Aorta (tissue), 5 donors: ENCODE measurements around the gene ZNF624. TPM values are rescaled to one million over a fixed set of nuclear protein-coding genes. Genes with fewer than 3 reads are reported as not detected.
A peak's percentile ranks its signal among the peaks of the same experiment; 100 is the strongest.

Source experiments
- ATAC-seq: fragments of 200-7000 bp; cut with Tn5 transposase; one replicate; pipeline ENCODE4 v1.9.1; 2022; ENCODE audit warnings: moderate library complexity; ENCODE audit not compliant: low FRiP score
- DNase-seq, 2 donors: peaks; one replicate each; pipeline ENCODE4 v3.0.0-alpha.2; 2020
- H3K27ac ChIP-seq, 2 donors: one replicate each; pipeline ENCODE4 v1.5.1; 2013; ENCODE audit warnings: low read length in 2 of 2, mild to moderate bottlenecking in 2 of 2, moderate library complexity in 2 of 2, control low read depth in 1 of 2, inconsistent platforms in 1 of 2, low read depth in 1 of 2
- H3K27me3 ChIP-seq, 2 donors: one replicate each; pipeline ENCODE4 v1.6.1; 2013; ENCODE audit warnings: control low read depth in 1 of 2, low read length in 1 of 2, mild to moderate bottlenecking in 1 of 2, moderate library complexity in 1 of 2; ENCODE audit not compliant: insufficient read depth in 2 of 2, control insufficient read depth in 1 of 2
- H3K36me3 ChIP-seq, 2 donors: one replicate each; pipeline ENCODE4 v1.6.1; 2013; ENCODE audit warnings: control low read depth in 1 of 2, low read length in 1 of 2, mild to moderate bottlenecking in 1 of 2; ENCODE audit not compliant: insufficient read depth in 2 of 2, control insufficient read depth in 1 of 2
- H3K4me1 ChIP-seq, 2 donors: one replicate each; pipeline ENCODE4 v1.6.1; 2013; ENCODE audit warnings: low read length in 2 of 2, control low read depth in 1 of 2, mild to moderate bottlenecking in 1 of 2, moderate library complexity in 1 of 2; ENCODE audit not compliant: insufficient read depth in 2 of 2, control insufficient read depth in 1 of 2
- H3K4me3 ChIP-seq, 2 donors: one replicate each; pipeline ENCODE4 v1.5.1; 2013; ENCODE audit warnings: low read length in 2 of 2, control low read depth in 1 of 2, mild to moderate bottlenecking in 1 of 2
- H3K9me3 ChIP-seq: one replicate; pipeline ENCODE4 v1.6.1; 2013; ENCODE audit warnings: mild to moderate bottlenecking, low read length; ENCODE audit not compliant: control insufficient read depth
- WGBS, 2 donors: extraction: QIAGEN DNeasy Blood & Tissue Kit; methylation state at CpG; one replicate each; pipeline ENCODE4 v1.1.7; 2013; 5-methylcytosine and 5-hydroxymethylcytosine counted together
- intact Hi-C, 2 donors: fragments of 100-400 bp; cut with DNase I; formaldehyde crosslinking; loops; one replicate each; pipeline versions ENCODE4 v1.14.2 to v1.15.0; 2022
- polyA plus RNA-seq, 2 donors: library from polyadenylated mRNA; stranded (reverse); fragments of 200-250 nt; gene quantifications; one replicate each; pipeline ENCODE4 v1.2.3, GENCODE V29; 2013
- total RNA-seq, 2 donors: library from RNA; stranded (reverse); fragmentation: NEBNext Ultra II Directional; extraction: Animal tissue kit (Norgen Biotek cat#: 25700); gene quantifications; one replicate each; pipeline ENCODE4 v1.2.1, GENCODE V29; 2021
- donor health status: healthy with polysubstance abuse.
- donor health status: Bipolar disorder and iron deficiency.
- donor health status: DM: no; HTN: no; CAD: no.
- donor health status: DM: no; HTN: no; CAD: no.
- donor health status: DM: yes; HTN: yes; CAD: no.

Gene ZNF624
- total and polyA plus RNA-seq, 4 donors: 1.0 to 7.6 (median 2.8) TPM

DNA sequence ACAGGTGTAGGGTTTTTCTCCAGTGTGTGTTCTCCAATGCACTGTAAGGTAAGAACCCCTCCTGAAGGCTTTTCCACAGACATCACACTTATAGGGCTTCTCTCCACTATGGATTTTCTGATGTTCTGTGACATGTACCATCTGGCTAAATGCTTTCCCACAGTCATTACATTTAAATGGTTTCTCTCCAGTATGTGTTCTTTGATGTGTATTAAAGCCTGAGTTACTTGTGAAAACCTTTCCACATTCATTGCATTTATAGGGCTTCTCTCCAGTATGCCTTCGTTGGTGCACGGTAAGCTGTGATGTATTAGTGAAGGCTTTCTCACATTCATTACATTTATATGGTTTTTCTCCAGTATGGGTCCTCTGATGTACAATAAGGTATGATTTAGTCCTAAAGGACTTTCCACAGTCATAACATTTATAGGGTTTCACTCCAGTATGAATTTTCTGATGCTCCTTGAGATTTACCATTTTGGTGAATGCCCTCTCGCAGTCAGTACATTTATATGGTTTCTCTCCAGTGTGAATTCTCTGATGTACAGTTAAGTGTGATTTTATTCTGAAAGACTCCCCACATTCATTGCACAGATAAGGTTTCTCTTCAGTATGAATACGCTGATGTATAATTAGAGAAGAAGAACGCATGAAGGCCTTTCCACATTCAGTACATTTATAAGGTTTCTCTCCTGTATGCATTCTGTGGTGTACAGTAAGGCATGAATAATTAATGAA lies 30.9 kb downstream of the ZNF624 start:
- Histone ChIP-seq H3K27me3 (no peaks in the 10 kb centered on the region), H3K9me3 (peaks cover 14% of the 10 kb centered on the region), H3K27ac (no peak overlapping the region), H3K4me1 (no peaks in the 10 kb centered on the region), H3K4me3 (peak overlapping the region; percentile 10 to 43), H3K36me3 (peaks cover 0 to 2% of the 10 kb centered on the region in 2 donors)
- WGBS, 2 donors: 98 to 99% methylated on average over 5 of the region's 5 CpGs
- intact Hi-C loops: no loop called here
- no peak for DNase-seq
- ATAC-seq: no peak

GRCh38 chr17:16617481-16618060 lies 36.1 kb downstream of the ZNF624 start:
- intact Hi-C loops: no loop called here
- H3K4me1 ChIP-seq: no peaks in the 10 kb centered on the region
- no peak for DNase-seq
- H3K36me3 ChIP-seq: no peaks in the 10 kb centered on the region
- 94% methylated on average over 53 of the region's 53 CpGs for WGBS, 2 donors
- ATAC-seq: no peak
- peaks cover 11% of the 10 kb centered on the region for H3K9me3 ChIP-seq
- no peak overlapping the region for H3K27ac ChIP-seq
- no peaks in the 10 kb centered on the region for H3K27me3 ChIP-seq
- no peak overlapping the region for H3K4me3 ChIP-seq

- Histone ChIP-seq H3K36me3 (no peaks in the 10 kb centered on the region), H3K27ac (no peak overlapping the region), H3K4me3 (no peak overlapping the region), H3K27me3 (no peaks in the 10 kb centered on the region), H3K9me3 (no peaks in the 10 kb centered on the region), H3K4me1 (no peaks in the 10 kb centered on the region)
- intact Hi-C loops: no loop called here
- DNase-seq (no peak), ATAC-seq (no peak)
- 72 to 76% methylated on average over 5 of the region's 5 CpGs for WGBS, 2 donors
These were observed 54.1 kb downstream of the ZNF624 start for GRCh38 chr17:16599537-16599936.

DNA sequence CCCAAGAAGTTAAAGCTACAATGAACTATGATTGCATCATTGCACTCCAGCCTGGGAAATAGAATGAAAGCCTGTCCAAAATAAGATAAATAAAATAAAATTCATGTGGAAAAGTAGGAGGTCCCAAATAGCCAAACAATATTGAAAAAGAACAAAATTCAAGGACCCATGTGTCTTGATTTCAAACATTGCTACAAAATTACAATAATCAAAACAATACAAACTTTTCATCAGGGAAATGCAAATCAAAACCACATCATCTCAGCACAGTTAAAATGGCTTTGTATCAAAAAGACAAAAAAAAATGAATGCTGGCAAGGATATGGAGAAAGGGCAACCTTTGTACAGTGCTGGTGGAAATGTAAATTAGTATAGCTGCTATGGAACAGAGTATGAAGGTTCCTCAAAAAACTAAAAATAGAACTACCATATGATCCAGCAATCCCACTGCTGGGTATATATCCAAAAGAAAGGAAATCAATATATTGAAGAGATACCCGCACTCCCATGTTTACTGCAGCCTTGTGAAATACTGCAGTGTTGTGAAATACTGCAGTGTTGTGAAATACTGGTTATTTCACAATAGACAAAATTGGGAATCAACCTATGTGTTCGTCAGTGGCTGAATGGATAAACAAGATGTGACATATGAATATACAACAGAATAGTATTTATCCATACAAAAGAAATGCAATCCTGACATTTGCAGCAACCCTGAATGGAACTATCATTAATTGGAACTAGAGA lies 60.1 kb downstream of the ZNF624 start:
- Histone ChIP-seq H3K4me1 (no peaks in the 10 kb centered on the region), H3K9me3 (no peaks in the 10 kb centered on the region), H3K4me3 (no peak overlapping the region), H3K27ac (no peak overlapping the region), H3K36me3 (no peaks in the 10 kb centered on the region), H3K27me3 (no peaks in the 10 kb centered on the region)
- WGBS, 2 donors: 74 to 87% methylated on average over 2 of the region's 2 CpGs
- DNase-seq (no peak), ATAC-seq (no peak)
- intact Hi-C loops: no loop called here

DNA sequence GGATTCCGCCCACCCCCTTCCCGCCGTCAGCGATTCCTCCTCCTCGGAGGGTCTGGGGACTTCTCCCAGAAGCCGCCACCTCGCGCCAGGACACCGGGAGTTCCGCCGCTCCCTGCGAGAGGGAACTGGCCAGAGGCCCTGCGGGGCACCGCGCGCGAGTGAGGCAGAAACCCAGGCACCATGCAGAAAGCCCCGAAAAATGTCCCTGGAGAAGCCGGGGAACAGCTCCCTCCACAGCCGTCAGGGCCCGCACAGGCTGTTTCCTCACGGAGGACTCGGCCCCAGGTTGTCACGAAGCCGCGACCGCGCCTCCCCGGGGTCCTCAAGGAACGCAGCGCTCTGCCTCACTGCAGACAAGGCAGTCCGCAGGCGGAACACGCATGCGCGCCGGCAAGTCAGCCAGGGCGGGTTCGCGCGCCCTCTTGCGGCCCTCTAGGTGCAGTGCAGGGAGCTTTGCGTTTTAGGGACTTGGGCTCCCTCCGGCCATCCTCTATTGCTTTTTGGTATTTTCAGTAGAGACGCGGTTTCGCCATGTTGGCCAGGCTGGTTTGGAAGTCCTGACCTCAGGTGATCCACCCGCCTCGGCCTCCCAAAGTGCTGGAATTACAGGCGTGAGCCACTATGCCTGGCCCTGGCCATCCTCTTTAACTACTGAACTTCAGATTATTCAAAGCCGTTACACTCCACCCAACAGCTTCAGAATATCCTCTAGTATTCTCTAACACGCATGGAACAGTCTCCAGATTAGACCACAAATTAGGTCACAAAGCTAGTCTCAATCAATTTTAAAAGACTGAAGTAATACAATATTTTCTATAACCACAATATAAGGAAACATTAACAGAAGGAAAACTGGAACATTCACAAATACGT lies 64.3 kb downstream of the ZNF624 start:
- Histone ChIP-seq H3K9me3 (no peaks in the 10 kb centered on the region), H3K4me1 (no peaks in the 10 kb centered on the region), H3K4me3 (peak overlapping the region; percentile 35 to 84), H3K27ac (peak overlapping the region in 1 of 2 donors; percentile 35), H3K27me3 (no peaks in the 10 kb centered on the region), H3K36me3 (no peaks in the 10 kb centered on the region)
- peak; percentile 97 for ATAC-seq
- intact Hi-C loops: loop anchor here in 1 of 2 donors (1.0 to 10.0 kb wide), 2 partner anchors 52 to 135 kb away; no protein-coding TSS in a partner anchor
- peak; percentile 93 to 98 for DNase-seq
- 5 to 6% methylated on average over 50 to 53 of the region's 53 CpGs for WGBS, 2 donors

- DNase-seq (no peak), ATAC-seq (no peak)
- Histone ChIP-seq H3K9me3 (no peaks in the 10 kb centered on the region), H3K4me3 (no peak overlapping the region), H3K36me3 (no peaks in the 10 kb centered on the region), H3K27ac (no peak overlapping the region), H3K4me1 (no peaks in the 10 kb centered on the region), H3K27me3 (no peaks in the 10 kb centered on the region)
- 28 to 34% methylated on average over 4 of the region's 4 CpGs for WGBS, 2 donors
- intact Hi-C loops: loop anchor here in 1 of 2 donors (2.0 to 10.0 kb wide), 2 partner anchors 17 to 131 kb away; partner anchors contain the start of gene ZNF287
These were observed 67.9 kb downstream of the ZNF624 start for GRCh38 chr17:16585796-16586195.

- intact Hi-C loops: loop anchor here in 1 of 2 donors (2.0 to 10.0 kb wide), 2 partner anchors 16 to 130 kb away; partner anchors contain the start of gene ZNF287
- WGBS, 2 donors: 14 to 17% methylated on average over 39 of the region's 39 CpGs
- Histone ChIP-seq H3K27ac (no peak overlapping the region), H3K4me3 (no peak overlapping the region), H3K9me3 (no peaks in the 10 kb centered on the region), H3K36me3 (no peaks in the 10 kb centered on the region), H3K27me3 (no peaks in the 10 kb centered on the region), H3K4me1 (no peaks in the 10 kb centered on the region)
- DNase-seq (peak; percentile 95 to 98), ATAC-seq (peak; percentile 96)
These were observed 69.2 kb downstream of the ZNF624 start for GRCh38 chr17:16584273-16584995.
